ENCODE measurements around the gene ZNF536.
A peak's percentile ranks its signal among the peaks of the same experiment; 100 is the strongest.
"Not testable (repeated sequence)": the region's sequence is repeated elsewhere in the genome, so short reads cannot be mapped to it uniquely, and the experiment has no call there.

Gene ZNF536

DNA sequence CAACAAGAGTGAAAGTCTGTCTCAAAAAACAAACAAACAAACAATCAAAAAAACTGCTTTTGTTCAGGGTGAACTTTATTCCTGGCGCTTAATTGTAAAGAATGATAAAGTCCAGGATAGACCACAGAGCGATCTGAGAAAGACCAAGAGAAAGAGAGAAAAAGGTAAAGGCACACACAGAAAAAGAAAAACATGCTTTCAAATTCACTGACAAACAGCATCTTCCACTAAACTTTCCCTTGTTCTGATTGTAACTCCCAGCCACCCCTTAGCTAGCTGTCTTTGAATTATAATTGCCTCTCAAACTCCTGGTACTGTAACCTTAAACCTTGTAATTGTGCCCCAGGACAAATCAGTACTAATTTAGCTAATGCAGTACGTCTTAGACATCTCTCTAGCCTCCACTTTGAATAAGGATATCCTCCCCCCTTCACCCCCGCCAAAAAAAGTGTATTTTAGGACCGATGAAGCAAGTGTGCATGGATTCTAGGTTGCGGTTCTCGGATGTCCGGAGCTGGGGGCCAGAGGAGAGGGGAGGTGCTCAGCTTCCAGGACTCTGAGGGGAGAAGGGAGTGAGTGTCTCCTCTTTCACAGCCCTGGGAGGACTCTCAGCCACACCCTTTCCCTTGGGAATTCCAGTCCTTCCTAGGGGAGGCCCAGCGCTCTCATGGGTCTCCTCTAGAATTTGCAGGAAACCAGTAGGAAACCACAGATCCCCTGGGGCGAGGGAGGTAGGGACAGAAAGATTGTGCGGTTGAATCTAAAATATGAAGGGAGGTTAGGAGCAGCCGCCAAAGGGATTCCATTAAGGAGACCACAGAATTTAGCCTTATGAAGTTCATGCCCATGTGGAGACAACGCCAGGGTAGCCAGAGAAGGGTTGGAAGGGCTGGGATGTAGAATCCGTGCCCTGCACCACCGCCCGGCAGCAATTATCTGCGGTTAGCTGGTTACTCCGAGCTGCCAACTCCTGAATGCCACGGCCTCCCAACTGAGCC is 19.7 kb downstream of the ZNF536 start:
- H3K9me3 ChIP-seq (ENCODE audit: insufficient read depth, low read depth, low read length), result no peaks in the 10 kb centered on the region
- no peaks in the 10 kb centered on the region for H3K36me3 ChIP-seq (ENCODE audit: insufficient read depth, low read length)
- no peak overlapping the region for H3K27ac ChIP-seq (ENCODE audit: low read depth, low read length)
- H3K4me1 ChIP-seq (ENCODE audit: insufficient read depth, low read length), result peaks cover 23% of the 10 kb centered on the region
- 35% methylated on average over 18 of the region's 19 CpGs for WGBS
- 0 out of 2 replicates have a peak, but pooled peaks cover 20% of the 10 kb centered on the region for H3K27me3 ChIP-seq (ENCODE audit: insufficient read depth, low read length)
- peak overlapping the region; percentile 44 for H3K4me3 ChIP-seq (ENCODE audit: low read length)
- no peak overlapping the region; the same call in 1 of the 2 replicates for H3K9ac ChIP-seq (ENCODE audit: low read depth, low read length)

DNA sequence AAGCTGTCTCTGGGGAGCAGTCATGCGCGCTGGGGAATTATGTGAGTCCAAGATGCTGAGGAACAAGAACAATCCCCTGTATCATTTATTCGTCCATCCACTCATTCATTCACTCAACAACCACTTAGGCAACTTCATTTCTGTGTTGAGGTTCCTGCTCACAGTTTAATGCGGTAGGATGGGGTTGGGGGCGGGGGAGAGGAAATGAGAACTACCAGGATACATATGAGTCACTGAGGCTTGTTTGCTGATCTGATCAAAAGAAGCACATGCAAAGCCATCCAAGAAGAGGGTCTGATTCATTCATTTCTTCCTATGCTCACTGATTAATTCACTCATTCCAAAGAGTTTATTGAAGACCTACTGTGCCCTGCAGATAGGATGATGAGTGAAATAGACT is 20.9 kb downstream of the ZNF536 start:
- Histone ChIP-seq H3K4me1 (ENCODE audit: insufficient read depth, low read length) (peaks cover 23% of the 10 kb centered on the region), H3K27ac (ENCODE audit: low read depth, low read length) (no peak overlapping the region), H3K9ac (ENCODE audit: low read depth, low read length) (no peak overlapping the region), H3K9me3 (ENCODE audit: insufficient read depth, low read depth, low read length) (no peaks in the 10 kb centered on the region), H3K4me3 (ENCODE audit: low read length) (no peak overlapping the region), H3K36me3 (ENCODE audit: insufficient read depth, low read length) (no peaks in the 10 kb centered on the region), H3K27me3 (ENCODE audit: insufficient read depth, low read length) (0 out of 2 replicates have a peak, but pooled peaks cover 20% of the 10 kb centered on the region)
- WGBS, result 84% methylated on average over 4 of the region's 5 CpGs

DNA sequence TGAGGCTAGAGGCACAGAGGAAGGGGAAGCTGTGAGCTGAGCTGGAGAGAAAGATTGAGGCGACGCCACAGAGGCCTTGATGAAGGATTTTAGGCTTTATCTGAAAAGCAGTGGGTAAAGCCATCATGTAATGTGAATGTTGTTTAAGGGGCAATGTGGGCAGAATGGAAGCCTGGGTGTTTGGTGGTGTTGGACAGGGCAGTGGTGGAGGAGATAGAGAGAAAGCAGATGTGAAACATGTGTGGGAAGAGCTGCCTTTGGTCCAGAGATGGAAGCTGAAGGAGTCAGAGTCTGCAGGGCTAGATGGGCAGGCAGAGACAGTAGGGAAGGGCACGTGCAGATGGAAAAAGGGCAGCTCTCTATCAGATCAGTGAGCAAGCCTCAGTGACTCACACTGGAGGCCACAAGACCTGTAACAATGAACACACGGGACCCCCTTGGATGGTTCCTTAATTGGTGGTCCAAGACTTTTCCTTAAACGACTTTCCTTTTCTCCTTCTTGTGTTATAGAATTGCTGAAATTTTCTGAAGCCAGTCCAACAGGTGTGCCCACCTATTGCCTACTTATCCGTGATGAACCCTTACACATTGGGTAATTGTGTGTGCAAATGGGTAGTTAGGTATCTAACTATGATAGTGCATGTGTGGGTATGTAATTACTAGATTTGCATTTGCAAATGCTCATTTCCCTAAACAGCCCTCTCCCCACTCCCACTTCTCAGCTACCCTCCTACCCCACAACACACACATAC is 21.7 kb downstream of the ZNF536 start:
- 91% methylated on average over 6 of the region's 6 CpGs for WGBS
- H3K27ac ChIP-seq (ENCODE audit: low read depth, low read length), result no peak overlapping the region
- H3K4me3 ChIP-seq (ENCODE audit: low read length), result no peak overlapping the region

DNA sequence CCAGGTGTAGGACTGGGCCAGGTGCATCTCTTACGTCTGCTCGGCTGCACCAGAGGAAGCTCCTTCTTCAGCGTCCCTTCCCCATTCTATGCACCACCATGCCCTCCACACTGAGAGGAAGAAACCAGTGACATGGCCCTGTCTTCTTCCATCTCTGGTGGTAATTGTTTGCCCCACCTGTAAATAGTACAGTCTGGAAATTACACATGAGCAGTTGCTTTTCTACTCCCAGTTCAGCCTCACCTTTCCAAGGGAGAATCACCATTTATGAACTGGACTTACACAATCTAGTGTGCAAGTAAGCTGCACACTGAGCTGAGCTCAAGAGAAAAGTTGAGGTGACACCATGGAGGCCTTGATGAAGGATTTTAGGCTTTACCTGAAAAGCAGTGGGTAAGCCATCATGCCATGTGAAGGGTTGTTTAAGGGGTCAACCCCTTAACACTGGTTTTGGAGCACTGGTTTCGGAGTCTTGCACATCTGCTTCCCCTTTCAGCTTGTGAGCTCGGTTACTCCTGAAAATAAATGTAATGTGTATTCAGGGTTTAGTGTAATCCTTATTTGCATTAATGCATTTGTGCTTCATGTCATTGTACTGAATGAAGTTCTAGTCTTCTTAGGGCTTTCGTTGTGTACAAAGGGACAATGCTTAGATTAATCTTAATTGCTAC is 22.4 kb downstream of the ZNF536 start:
- WGBS, result 86% methylated on average over 5 of the region's 6 CpGs
- no peaks in the 10 kb centered on the region for H3K9me3 ChIP-seq (ENCODE audit: insufficient read depth, low read depth, low read length)
- 0 out of 2 replicates have a peak, but pooled peaks cover 20% of the 10 kb centered on the region for H3K27me3 ChIP-seq (ENCODE audit: insufficient read depth, low read length)
- peaks cover 23% of the 10 kb centered on the region for H3K4me1 ChIP-seq (ENCODE audit: insufficient read depth, low read length)
- H3K27ac ChIP-seq (ENCODE audit: low read depth, low read length), result no peak overlapping the region
- H3K4me3 ChIP-seq (ENCODE audit: low read length), result no peak overlapping the region
- no peak overlapping the region for H3K9ac ChIP-seq (ENCODE audit: low read depth, low read length)
- no peaks in the 10 kb centered on the region for H3K36me3 ChIP-seq (ENCODE audit: insufficient read depth, low read length)

More for the DNA sequence above, 21.7 kb downstream of the ZNF536 start:
- Histone ChIP-seq H3K9ac (ENCODE audit: low read depth, low read length) (no peak overlapping the region), H3K27me3 (ENCODE audit: insufficient read depth, low read length) (0 out of 2 replicates have a peak, but pooled peaks cover 20% of the 10 kb centered on the region), H3K4me1 (ENCODE audit: insufficient read depth, low read length) (peaks cover 23% of the 10 kb centered on the region), H3K36me3 (ENCODE audit: insufficient read depth, low read length) (no peaks in the 10 kb centered on the region), H3K9me3 (ENCODE audit: insufficient read depth, low read depth, low read length) (no peaks in the 10 kb centered on the region)

DNA sequence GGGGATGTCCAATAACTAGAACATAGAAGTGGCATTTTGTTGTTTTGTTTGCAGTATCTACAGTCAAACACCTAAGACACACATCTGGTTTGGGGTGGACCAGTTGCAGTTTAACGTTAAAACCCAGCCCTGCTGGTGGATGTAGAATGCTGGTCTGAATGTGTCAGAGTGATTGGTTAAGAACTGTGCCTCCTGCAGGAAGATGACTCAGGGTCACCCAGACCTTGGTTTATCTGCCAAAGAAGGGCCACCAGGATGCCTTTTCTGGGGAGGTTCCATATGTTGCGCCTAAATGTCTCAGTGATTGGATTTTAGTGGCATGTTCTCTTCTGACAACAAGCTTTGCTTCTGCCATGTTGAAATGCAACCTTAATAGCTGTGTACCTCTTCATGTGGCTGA is 23.1 kb downstream of the ZNF536 start:
- Histone ChIP-seq H3K36me3 (ENCODE audit: insufficient read depth, low read length) (no peaks in the 10 kb centered on the region), H3K4me3 (ENCODE audit: low read length) (no peak overlapping the region), H3K9ac (ENCODE audit: low read depth, low read length) (no peak overlapping the region), H3K27ac (ENCODE audit: low read depth, low read length) (no peak overlapping the region), H3K9me3 (ENCODE audit: insufficient read depth, low read depth, low read length) (no peaks in the 10 kb centered on the region), H3K4me1 (ENCODE audit: insufficient read depth, low read length) (peaks cover 18% of the 10 kb centered on the region), H3K27me3 (ENCODE audit: insufficient read depth, low read length) (0 out of 2 replicates have a peak, but pooled peaks cover 20% of the 10 kb centered on the region)
- WGBS, result 90% methylated on average over 2 of the region's 2 CpGs

DNA sequence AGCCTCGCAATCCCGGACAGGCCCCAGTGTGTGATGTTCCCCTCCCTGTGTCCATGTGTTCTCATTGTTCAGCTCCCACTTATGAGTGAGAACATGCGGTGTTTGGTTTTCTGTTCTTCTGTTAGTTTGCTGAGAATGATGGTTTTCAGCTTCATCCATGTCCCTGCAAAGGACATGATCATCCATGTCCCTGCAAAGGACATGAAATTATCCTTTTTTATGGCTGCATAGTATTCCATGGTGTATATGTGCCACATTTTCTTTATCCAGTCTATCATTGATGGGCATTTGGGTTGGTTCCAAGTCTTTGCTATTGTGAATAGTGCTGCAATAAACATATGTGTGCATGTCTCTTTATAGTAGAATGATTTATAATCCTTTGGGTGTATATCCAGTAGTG is 26.4 kb downstream of the ZNF536 start:
- not testable (repeated sequence) for H3K4me1 ChIP-seq (ENCODE audit: insufficient read depth, low read length); H3K27me3 ChIP-seq (ENCODE audit: insufficient read depth, low read length); H3K36me3 ChIP-seq (ENCODE audit: insufficient read depth, low read length); H3K27ac ChIP-seq (ENCODE audit: low read depth, low read length); H3K4me3 ChIP-seq (ENCODE audit: low read length); H3K9ac ChIP-seq (ENCODE audit: low read depth, low read length); H3K9me3 ChIP-seq (ENCODE audit: insufficient read depth, low read depth, low read length)
- WGBS, result 98% methylated on average over 3 of the region's 3 CpGs

DNA sequence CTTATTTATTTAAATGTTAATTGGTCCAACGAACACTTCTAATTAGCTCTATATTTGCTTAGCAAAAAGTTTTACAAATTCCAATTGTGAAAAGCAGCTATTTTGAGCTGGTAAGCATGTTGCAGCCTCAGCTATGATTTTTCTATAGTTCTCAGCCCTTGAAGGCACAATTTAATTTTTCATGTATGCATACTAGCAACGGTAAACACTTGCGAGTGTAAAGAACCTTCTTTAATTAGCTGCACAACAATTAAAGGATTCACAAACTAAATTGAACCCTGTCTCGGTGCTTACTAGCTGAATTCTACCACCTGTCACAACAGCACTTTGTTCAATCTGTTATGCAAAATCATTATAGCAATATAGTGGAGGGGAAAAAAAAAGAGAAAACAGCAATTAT is 29.8 kb downstream of the ZNF536 start:
- 94% methylated on average over 4 of the region's 4 CpGs for WGBS
- H3K9ac ChIP-seq (ENCODE audit: low read depth, low read length), result no peak overlapping the region
- no peak overlapping the region for H3K4me3 ChIP-seq (ENCODE audit: low read length)
- H3K36me3 ChIP-seq (ENCODE audit: insufficient read depth, low read length), result no peaks in the 10 kb centered on the region
- no peaks in the 10 kb centered on the region for H3K27me3 ChIP-seq (ENCODE audit: insufficient read depth, low read length)
- no peaks in the 10 kb centered on the region for H3K9me3 ChIP-seq (ENCODE audit: insufficient read depth, low read depth, low read length)
- H3K27ac ChIP-seq (ENCODE audit: low read depth, low read length), result no peak overlapping the region
- peaks cover 6% of the 10 kb centered on the region for H3K4me1 ChIP-seq (ENCODE audit: insufficient read depth, low read length)

DNA sequence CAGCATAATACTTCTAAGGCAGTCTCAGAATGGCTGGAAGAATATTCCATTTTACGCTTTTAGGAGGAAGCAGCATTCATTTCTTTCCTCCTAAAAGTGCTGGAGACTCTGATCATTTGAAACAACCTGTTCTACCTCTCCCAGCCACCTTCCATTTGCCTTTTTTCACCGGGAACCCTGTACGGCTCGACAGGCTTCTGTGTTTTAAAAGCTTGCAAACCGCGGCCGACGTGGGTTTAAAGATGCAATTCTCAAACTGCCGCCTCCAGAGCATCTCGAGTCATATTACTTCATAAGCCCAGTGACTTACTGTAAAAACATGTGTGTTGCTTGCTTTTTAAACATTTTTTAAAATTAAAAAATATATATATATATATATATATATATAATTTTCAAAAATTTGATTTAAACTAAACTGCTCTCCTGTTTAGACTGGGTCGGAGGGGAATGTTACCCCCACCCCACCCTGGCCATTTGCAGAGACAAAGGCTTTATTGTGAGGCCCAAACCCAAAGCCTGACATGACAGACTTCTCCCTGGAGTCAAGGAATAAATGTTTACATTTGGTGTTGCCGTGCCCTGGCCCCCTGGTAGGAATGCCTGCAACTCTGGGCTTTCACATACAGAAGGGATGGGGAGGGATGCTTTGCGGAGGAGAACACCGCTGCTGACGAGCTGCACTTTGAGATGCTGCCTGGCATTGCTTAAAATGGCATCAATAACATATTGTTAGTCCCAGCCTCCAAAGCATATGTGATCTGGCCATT is 30.4 kb downstream of the ZNF536 start:
- no peaks in the 10 kb centered on the region for H3K9me3 ChIP-seq (ENCODE audit: insufficient read depth, low read depth, low read length)
- H3K36me3 ChIP-seq (ENCODE audit: insufficient read depth, low read length), result no peaks in the 10 kb centered on the region
- H3K9ac ChIP-seq (ENCODE audit: low read depth, low read length), result no peak overlapping the region
- 79% methylated on average over 15 of the region's 15 CpGs for WGBS
- no peaks in the 10 kb centered on the region for H3K27me3 ChIP-seq (ENCODE audit: insufficient read depth, low read length)
- peaks cover 6% of the 10 kb centered on the region for H3K4me1 ChIP-seq (ENCODE audit: insufficient read depth, low read length)
- H3K4me3 ChIP-seq (ENCODE audit: low read length), result no peak overlapping the region
- no peak overlapping the region for H3K27ac ChIP-seq (ENCODE audit: low read depth, low read length)

DNA sequence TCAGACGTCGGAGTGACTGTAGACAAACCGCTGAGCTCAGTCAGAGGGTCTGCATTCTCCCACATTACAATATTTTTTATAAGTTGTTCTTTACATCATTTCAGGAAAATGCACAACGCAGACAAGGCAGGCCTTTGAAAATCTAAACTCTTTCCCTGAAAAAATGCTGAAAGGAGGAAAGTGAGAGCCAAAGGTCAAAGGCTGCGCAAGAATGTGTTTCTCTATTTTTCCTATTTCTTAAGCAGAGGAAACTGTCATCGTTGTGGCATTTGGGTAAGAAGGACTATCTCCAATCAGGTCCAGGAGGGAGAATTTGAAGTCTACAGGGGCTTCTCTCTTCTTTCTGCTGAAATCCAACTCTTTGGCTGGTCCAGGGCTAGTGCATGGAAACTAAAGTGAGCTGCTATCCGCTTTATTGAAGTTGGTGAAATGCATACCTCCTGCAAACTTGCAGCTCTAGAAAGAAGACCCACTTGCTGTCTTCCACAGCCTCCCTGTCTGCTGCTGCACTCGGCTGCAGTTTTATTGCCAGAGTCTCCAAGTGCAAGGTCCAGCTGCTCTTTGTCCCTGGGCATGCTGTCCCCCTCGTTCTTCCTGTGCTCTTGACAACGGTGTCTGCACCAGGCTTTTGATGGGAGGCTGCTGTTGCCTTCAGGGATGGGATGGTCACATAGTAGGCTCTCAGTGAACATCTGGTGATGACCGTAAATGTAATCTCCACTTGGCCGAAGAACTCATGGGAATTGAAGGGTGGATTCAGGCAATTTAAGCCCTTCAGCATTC is 31.2 kb downstream of the ZNF536 start:
- no peak overlapping the region for H3K4me3 ChIP-seq (ENCODE audit: low read length)
- peaks cover 6% of the 10 kb centered on the region for H3K4me1 ChIP-seq (ENCODE audit: insufficient read depth, low read length)
- 87% methylated on average over 12 of the region's 12 CpGs for WGBS
- no peak overlapping the region for H3K27ac ChIP-seq (ENCODE audit: low read depth, low read length)
- no peaks in the 10 kb centered on the region for H3K36me3 ChIP-seq (ENCODE audit: insufficient read depth, low read length)
- no peak overlapping the region for H3K9ac ChIP-seq (ENCODE audit: low read depth, low read length)
- no peaks in the 10 kb centered on the region for H3K9me3 ChIP-seq (ENCODE audit: insufficient read depth, low read depth, low read length)
- no peaks in the 10 kb centered on the region for H3K27me3 ChIP-seq (ENCODE audit: insufficient read depth, low read length)

Measured in HUES64 (cell line).